PFSK-1 (cell line): ENCODE results near the gene MUC21.

Experiments used
- FOXP2 ChIP-seq: optimal IDR thresholded peaks from 2 replicates; pipeline ENCODE3; 2011; ENCODE audit warnings: borderline replicate concordance, control low read depth, inconsistent platforms; ENCODE audit not compliant: insufficient read depth; ENCODE audit errors: extremely low read length, extremely low read depth
- POLR2AphosphoS5 ChIP-seq: IDR thresholded peaks from 2 replicates; pipeline ENCODE4 v1.6.1; 2012; ENCODE audit warnings: low read depth, mild to moderate bottlenecking, control low read depth, low read length, moderate library complexity
- REST ChIP-seq, 2 experiments: IDR thresholded peaks; 2 replicates each; pipeline versions ENCODE4 v1.6.1 to v1.8.0; 2011 to 2012; ENCODE audit warnings: low read depth in 2 of 2, low read length in 2 of 2, control low read depth in 1 of 2, inconsistent platforms in 1 of 2, mild to moderate bottlenecking in 1 of 2, moderate library complexity in 1 of 2; ENCODE audit not compliant: insufficient read depth in 1 of 2
- SIN3A ChIP-seq: IDR thresholded peaks from 2 replicates; pipeline ENCODE4 v1.6.1; 2012; ENCODE audit warnings: mild to moderate bottlenecking, low read length, moderate library complexity, borderline replicate concordance; ENCODE audit not compliant: insufficient read depth
- TAF1 ChIP-seq: IDR thresholded peaks from 2 replicates; pipeline ENCODE4 v1.6.1; 2012; ENCODE audit warnings: low read length, control low read depth, borderline replicate concordance; ENCODE audit not compliant: insufficient read depth

GRCh38 chr6:30970946-30971345, 12.6 kb upstream of the MUC21 start:
- TF ChIP-seq TAF1, result no peak
- TF ChIP-seq POLR2AphosphoS5, result no peak
- TF ChIP-seq REST (IDR thresholded peaks at IDR 0.05; ENCODE audit: insufficient read depth in 1 of 2, low read depth in 2 of 2, low read length in 2 of 2), result no peak
- TF ChIP-seq SIN3A, result no peak
- no peak for TF ChIP-seq FOXP2
